ENCODE results near the gene GOPC. TPM values are rescaled to one million over a fixed set of nuclear protein-coding genes. Genes with fewer than 3 reads are reported as not detected.
A peak's percentile ranks its signal among the peaks of the same experiment; 100 is the strongest.

GOPC gene
- total and polyA plus RNA-seq, 5 donors from 2014 or later, result 13.0 to 20.2 (median 14.4) TPM

DNA sequence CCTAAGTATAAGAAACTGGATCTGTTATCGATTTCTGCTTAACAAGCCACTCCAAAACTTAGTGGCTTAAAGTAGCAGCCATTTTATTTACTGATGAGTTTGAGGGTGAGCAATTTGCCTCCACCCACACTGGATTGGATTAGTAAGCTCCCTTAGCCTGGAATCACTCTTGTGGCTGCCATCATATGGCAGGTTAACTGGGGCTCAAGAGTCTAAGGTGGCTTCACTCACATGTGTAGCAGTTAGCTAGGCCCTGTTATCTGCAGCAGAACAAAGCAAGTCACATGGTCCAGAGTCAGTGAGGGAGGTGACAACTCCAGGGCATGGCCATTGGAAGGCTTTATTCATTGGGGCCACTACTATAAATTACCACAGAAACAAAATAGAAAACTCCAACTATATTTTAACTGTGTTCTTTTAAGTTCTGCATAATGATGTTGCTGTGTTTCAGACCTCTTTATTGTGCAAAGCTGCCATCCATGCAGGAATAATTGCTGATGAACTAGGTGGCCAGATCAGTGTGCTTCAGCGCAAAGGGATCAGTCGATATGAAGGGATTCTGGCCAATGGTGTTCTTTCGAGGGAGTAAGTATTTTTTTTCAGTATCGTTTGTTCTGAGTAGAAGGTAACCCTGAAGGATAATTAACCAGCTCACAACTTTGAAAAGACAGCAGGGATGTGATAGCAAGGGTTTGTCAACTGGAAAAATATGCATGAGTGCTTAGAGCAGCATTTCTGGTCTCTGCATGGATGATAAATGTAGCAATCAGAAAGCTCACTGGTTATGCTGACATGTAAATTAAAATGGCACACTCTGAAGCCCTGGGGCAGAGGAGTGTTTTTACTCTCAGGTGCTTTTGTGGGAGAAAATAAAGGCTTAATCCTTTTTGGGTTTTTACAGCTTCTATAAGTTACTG lies 70.2 kb downstream of the GOPC start:
- Mint-ChIP-seq H3K36me3 (no peaks in the 10 kb centered on the region), H3K4me3 (no peak overlapping the region), H3K9me3 (peaks cover 0 to 2% (median 0%) of the 10 kb centered on the region in 7 donors), H3K27me3 (peaks cover 31% of the 10 kb centered on the region), H3K27ac (peak overlapping the region in 1 of 3 donors; percentile 68), H3K4me1 (no peaks in the 10 kb centered on the region)
- Histone ChIP-seq H3K36me3 (ENCODE audit: control insufficient read depth, insufficient read depth, low read length) (no peaks in the 10 kb centered on the region), H3K27ac (ENCODE audit: insufficient read depth, low read length, poor library complexity, severe bottlenecking) (no peak overlapping the region), H3K27me3 (ENCODE audit: control insufficient read depth, insufficient read depth, low read length) (peaks cover 15% of the 10 kb centered on the region), H3K4me3 (ENCODE audit: low read depth, low read length) (no peak overlapping the region), H3K4me1 (ENCODE audit: control insufficient read depth, insufficient read depth, low read length, poor library complexity, severe bottlenecking) (no peaks in the 10 kb centered on the region), H3K9me3 (ENCODE audit: control insufficient read depth in 2 of 2, low read length in 2 of 2) (no peaks in the 10 kb centered on the region)
- no peak for ATAC-seq (ENCODE audit: low read depth in 2 of 2)
- no peak for DNase-seq

GRCh38 chr6:117531346-117531745 lies 71.0 kb downstream of the GOPC start:
- H3K27me3 Mint-ChIP-seq, result peaks cover 30% of the 10 kb centered on the region
- Histone ChIP-seq H3K4me1 (ENCODE audit: control insufficient read depth, insufficient read depth, low read length, poor library complexity, severe bottlenecking) (no peaks in the 10 kb centered on the region), H3K9me3 (ENCODE audit: control insufficient read depth in 2 of 2, low read length in 2 of 2) (no peaks in the 10 kb centered on the region), H3K27ac (ENCODE audit: insufficient read depth, low read length, poor library complexity, severe bottlenecking) (no peak overlapping the region), H3K27me3 (ENCODE audit: control insufficient read depth, insufficient read depth, low read length) (peaks cover 13% of the 10 kb centered on the region), H3K36me3 (ENCODE audit: control insufficient read depth, insufficient read depth, low read length) (no peaks in the 10 kb centered on the region), H3K4me3 (ENCODE audit: low read depth, low read length) (no peak overlapping the region)
- H3K27ac Mint-ChIP-seq, result no peak overlapping the region
- no peaks in the 10 kb centered on the region for H3K9me3 Mint-ChIP-seq
- H3K4me1 Mint-ChIP-seq, result no peaks in the 10 kb centered on the region
- no peaks in the 10 kb centered on the region for H3K36me3 Mint-ChIP-seq
- no peak for ATAC-seq (ENCODE audit: low read depth in 2 of 2)
- H3K4me3 Mint-ChIP-seq, result no peak overlapping the region
- DNase-seq, result no peak

GRCh38 chr6:117530467-117531242 lies 71.7 kb downstream of the GOPC start:
- Histone ChIP-seq H3K4me3 (ENCODE audit: low read depth, low read length) (no peak overlapping the region), H3K27ac (ENCODE audit: insufficient read depth, low read length, poor library complexity, severe bottlenecking) (no peak overlapping the region), H3K27me3 (ENCODE audit: control insufficient read depth, insufficient read depth, low read length) (peaks cover 8% of the 10 kb centered on the region), H3K4me1 (ENCODE audit: control insufficient read depth, insufficient read depth, low read length, poor library complexity, severe bottlenecking) (no peaks in the 10 kb centered on the region), H3K9me3 (ENCODE audit: control insufficient read depth in 2 of 2, low read length in 2 of 2) (no peaks in the 10 kb centered on the region), H3K36me3 (ENCODE audit: control insufficient read depth, insufficient read depth, low read length) (no peaks in the 10 kb centered on the region)
- Mint-ChIP-seq H3K27ac (no peak overlapping the region), H3K9me3 (no peaks in the 10 kb centered on the region), H3K27me3 (peaks cover 35% of the 10 kb centered on the region), H3K36me3 (no peaks in the 10 kb centered on the region), H3K4me1 (no peaks in the 10 kb centered on the region), H3K4me3 (no peak overlapping the region)
- no peak for DNase-seq
- no peak for ATAC-seq (ENCODE audit: low read depth in 2 of 2)

GRCh38 chr6:117525607-117526006 lies 76.7 kb downstream of the GOPC start:
- Histone ChIP-seq H3K27me3 (ENCODE audit: control insufficient read depth, insufficient read depth, low read length) (peaks cover 6% of the 10 kb centered on the region), H3K9me3 (ENCODE audit: control insufficient read depth in 2 of 2, low read length in 2 of 2) (no peaks in the 10 kb centered on the region), H3K36me3 (ENCODE audit: control insufficient read depth, insufficient read depth, low read length) (no peaks in the 10 kb centered on the region), H3K27ac (ENCODE audit: insufficient read depth, low read length, poor library complexity, severe bottlenecking) (no peak overlapping the region), H3K4me3 (ENCODE audit: low read depth, low read length) (no peak overlapping the region), H3K4me1 (ENCODE audit: control insufficient read depth, insufficient read depth, low read length, poor library complexity, severe bottlenecking) (no peaks in the 10 kb centered on the region)
- Mint-ChIP-seq H3K4me1 (no peaks in the 10 kb centered on the region), H3K36me3 (no peaks in the 10 kb centered on the region), H3K9me3 (no peaks in the 10 kb centered on the region), H3K27me3 (peaks cover 42% of the 10 kb centered on the region), H3K27ac (no peak overlapping the region), H3K4me3 (no peak overlapping the region)
- ATAC-seq (ENCODE audit: low read depth in 2 of 2) (no peak), DNase-seq (no peak)

- H3K27me3 ChIP-seq (ENCODE audit: control insufficient read depth, insufficient read depth, low read length), result peaks cover 6% of the 10 kb centered on the region
- no peaks in the 10 kb centered on the region for H3K4me1 ChIP-seq (ENCODE audit: control insufficient read depth, insufficient read depth, low read length, poor library complexity, severe bottlenecking)
- no peak overlapping the region for H3K27ac Mint-ChIP-seq
- DNase-seq, result no peak
- H3K9me3 Mint-ChIP-seq, result no peaks in the 10 kb centered on the region
- no peak overlapping the region for H3K4me3 ChIP-seq (ENCODE audit: low read depth, low read length)
- H3K27ac ChIP-seq (ENCODE audit: insufficient read depth, low read length, poor library complexity, severe bottlenecking), result no peak overlapping the region
- H3K4me3 Mint-ChIP-seq, result no peak overlapping the region
- H3K4me1 Mint-ChIP-seq, result no peaks in the 10 kb centered on the region
- H3K36me3 Mint-ChIP-seq, result no peaks in the 10 kb centered on the region
- ATAC-seq (ENCODE audit: low read depth in 2 of 2), result no peak
- H3K9me3 ChIP-seq (ENCODE audit: control insufficient read depth in 2 of 2, low read length in 2 of 2), result no peaks in the 10 kb centered on the region
- H3K36me3 ChIP-seq (ENCODE audit: control insufficient read depth, insufficient read depth, low read length), result no peaks in the 10 kb centered on the region
- H3K27me3 Mint-ChIP-seq, result peaks cover 29% of the 10 kb centered on the region
Observed at GRCh38 chr6:117521791-117522502, 80.4 kb downstream of the GOPC start.

DNA sequence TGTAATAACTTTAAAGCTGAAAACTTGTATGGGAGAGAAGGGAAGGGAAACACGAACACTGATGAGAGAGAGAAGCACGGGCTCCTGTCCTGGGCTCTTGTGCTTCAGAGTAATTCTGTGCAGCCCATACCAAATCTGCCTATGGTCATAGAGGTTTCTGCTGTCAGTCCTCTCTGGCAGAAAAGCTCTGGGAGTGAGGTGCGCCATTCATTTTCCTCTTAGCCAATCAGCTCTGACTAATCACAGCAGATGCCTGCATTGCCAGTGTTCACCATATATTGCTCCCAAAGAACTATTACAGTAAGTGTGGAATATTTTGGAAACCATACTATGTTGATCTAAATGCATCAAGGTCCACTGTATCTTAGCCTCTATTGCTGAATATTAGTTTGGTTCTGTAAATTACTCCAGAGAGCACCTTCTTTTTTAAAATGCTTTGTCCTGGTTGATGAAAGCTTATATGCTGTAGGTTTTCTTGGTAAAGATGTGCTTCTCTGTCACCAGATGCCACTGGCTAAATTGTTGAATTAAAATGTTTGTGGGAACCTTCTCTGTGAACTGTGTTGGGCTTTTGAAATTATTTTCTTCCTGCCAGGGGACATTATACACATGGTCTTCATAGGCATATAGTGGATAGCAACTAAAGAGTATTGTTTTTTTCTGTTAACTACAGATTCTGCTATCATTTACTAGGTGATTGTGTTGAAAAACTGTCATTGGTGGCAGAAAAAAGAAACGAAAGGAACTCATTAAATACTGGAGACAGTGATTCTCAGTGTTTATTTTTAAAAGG lies 81.5 kb downstream of the GOPC start:
- no peaks in the 10 kb centered on the region for H3K9me3 ChIP-seq (ENCODE audit: control insufficient read depth in 2 of 2, low read length in 2 of 2)
- Mint-ChIP-seq H3K36me3 (no peaks in the 10 kb centered on the region), H3K27ac (no peak overlapping the region), H3K9me3 (no peaks in the 10 kb centered on the region), H3K27me3 (peaks cover 28% of the 10 kb centered on the region), H3K4me1 (no peaks in the 10 kb centered on the region), H3K4me3 (no peak overlapping the region)
- no peak for DNase-seq
- no peaks in the 10 kb centered on the region for H3K36me3 ChIP-seq (ENCODE audit: control insufficient read depth, insufficient read depth, low read length)
- no peak overlapping the region for H3K27ac ChIP-seq (ENCODE audit: insufficient read depth, low read length, poor library complexity, severe bottlenecking)
- H3K27me3 ChIP-seq (ENCODE audit: control insufficient read depth, insufficient read depth, low read length), result peaks cover 2% of the 10 kb centered on the region
- no peak overlapping the region for H3K4me3 ChIP-seq (ENCODE audit: low read depth, low read length)
- no peak for ATAC-seq (ENCODE audit: low read depth in 2 of 2)
- H3K4me1 ChIP-seq (ENCODE audit: control insufficient read depth, insufficient read depth, low read length, poor library complexity, severe bottlenecking), result no peaks in the 10 kb centered on the region

- no peaks in the 10 kb centered on the region for H3K4me1 Mint-ChIP-seq
- H3K27me3 Mint-ChIP-seq, result peaks cover 22% of the 10 kb centered on the region
Observed at GRCh38 chr6:117518870-117519269, 83.4 kb downstream of the GOPC start.

More at GRCh38 chr6:117518870-117519269, 83.4 kb downstream of the GOPC start:
- Histone ChIP-seq H3K4me3 (ENCODE audit: low read depth, low read length) (no peak overlapping the region), H3K27me3 (ENCODE audit: control insufficient read depth, insufficient read depth, low read length) (no peaks in the 10 kb centered on the region), H3K27ac (ENCODE audit: insufficient read depth, low read length, poor library complexity, severe bottlenecking) (no peak overlapping the region), H3K4me1 (ENCODE audit: control insufficient read depth, insufficient read depth, low read length, poor library complexity, severe bottlenecking) (no peaks in the 10 kb centered on the region), H3K9me3 (ENCODE audit: control insufficient read depth in 2 of 2, low read length in 2 of 2) (no peaks in the 10 kb centered on the region), H3K36me3 (ENCODE audit: control insufficient read depth, insufficient read depth, low read length) (no peaks in the 10 kb centered on the region)
- ATAC-seq (ENCODE audit: low read depth in 2 of 2) (no peak), DNase-seq (no peak)
- Mint-ChIP-seq H3K4me3 (no peak overlapping the region), H3K27ac (no peak overlapping the region), H3K9me3 (no peaks in the 10 kb centered on the region), H3K36me3 (no peaks in the 10 kb centered on the region)
